A673 (cell line): ENCODE data around the gene FAM229B.

Experiments used
- CTCF ChIP-seq: fragments of 300-800, 200-600 bp; sonication (generic); conservative IDR thresholded peaks from 2 replicates; pipeline ENCODE4 v1.5.1; 2017; ENCODE audit warnings: low read depth, mild to moderate bottlenecking, antibody characterized with exemption, low read length, moderate library complexity, mixed read lengths
- EZH2 ChIP-seq: fragments of 200-600 bp; sonication (generic); IDR thresholded peaks from 2 replicates; pipeline ENCODE4 v1.6.1; 2017; ENCODE audit warnings: borderline replicate concordance, low read depth, mild to moderate bottlenecking, mixed read lengths, antibody characterized with exemption, low read length; ENCODE audit not compliant: poor library complexity, severe bottlenecking

- TF ChIP-seq CTCF (no peak), EZH2 (no peak)
Observed at GRCh38 chr6:112037783-112038216, 49.6 kb upstream of the FAM229B start.
